C4-2B (cell line): Measurements from ENCODE around the gene CCDC102B.

Experiments
- ZFX ChIP-seq: fragments of 450-650 bp; IDR thresholded peaks from 2 replicates; pipeline ENCODE4 v1.6.1; 2017
- TF ChIP-seq, protein P1 (sequence below): fragments of 450-650 bp; conservative IDR thresholded peaks from 2 replicates; pipeline ENCODE4 v1.5.1; 2017; ENCODE audit warnings: mild to moderate bottlenecking

DNA sequence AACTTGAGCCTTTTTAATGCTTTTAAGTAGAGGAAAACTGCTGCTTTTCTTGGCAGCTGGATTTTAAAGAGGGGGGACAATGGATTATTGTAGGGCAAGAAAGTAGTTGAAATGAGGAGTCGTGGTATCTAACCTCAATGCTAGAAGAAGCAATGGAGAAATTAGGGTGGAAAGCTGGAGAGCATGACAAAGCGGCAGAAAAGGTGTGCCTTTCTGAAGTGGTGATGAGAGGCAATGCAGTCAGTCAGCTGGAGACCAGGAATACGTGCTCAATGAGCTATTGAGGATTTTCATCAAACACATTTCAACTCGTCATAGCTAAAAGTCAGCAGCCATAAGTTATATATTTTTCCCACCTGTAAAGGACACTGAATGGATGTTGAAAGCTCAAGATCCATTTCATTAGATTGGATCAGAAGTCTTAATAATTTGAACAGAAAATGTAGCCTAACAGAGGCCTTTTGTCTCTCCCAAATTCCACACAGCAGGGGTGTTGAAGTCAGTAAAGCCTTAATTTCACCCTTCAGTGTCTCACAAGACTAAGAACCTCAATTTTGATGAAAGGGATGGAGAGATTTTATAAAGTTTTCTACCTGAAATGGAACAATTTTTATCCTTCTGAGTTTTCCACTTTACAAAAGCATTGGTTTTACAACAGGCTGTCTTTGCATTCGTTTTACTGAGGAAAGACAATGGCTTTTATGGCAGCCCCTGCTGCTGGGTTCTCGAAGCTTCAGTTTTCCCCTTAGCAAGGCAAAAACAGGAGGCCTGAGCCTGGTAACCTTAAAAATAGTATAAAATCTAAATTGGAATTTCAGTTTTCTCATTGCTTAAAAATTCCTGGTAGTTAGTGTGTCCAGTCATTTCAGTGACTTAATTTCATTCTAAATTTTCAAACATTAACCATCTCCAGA, 131.1 kb downstream of the CCDC102B start:
- TF ChIP-seq, protein P1, sequence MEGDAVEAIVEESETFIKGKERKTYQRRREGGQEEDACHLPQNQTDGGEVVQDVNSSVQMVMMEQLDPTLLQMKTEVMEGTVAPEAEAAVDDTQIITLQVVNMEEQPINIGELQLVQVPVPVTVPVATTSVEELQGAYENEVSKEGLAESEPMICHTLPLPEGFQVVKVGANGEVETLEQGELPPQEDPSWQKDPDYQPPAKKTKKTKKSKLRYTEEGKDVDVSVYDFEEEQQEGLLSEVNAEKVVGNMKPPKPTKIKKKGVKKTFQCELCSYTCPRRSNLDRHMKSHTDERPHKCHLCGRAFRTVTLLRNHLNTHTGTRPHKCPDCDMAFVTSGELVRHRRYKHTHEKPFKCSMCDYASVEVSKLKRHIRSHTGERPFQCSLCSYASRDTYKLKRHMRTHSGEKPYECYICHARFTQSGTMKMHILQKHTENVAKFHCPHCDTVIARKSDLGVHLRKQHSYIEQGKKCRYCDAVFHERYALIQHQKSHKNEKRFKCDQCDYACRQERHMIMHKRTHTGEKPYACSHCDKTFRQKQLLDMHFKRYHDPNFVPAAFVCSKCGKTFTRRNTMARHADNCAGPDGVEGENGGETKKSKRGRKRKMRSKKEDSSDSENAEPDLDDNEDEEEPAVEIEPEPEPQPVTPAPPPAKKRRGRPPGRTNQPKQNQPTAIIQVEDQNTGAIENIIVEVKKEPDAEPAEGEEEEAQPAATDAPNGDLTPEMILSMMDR: no peak
- TF ChIP-seq ZFX: no peak
